Measurements from ENCODE around the gene POU3F3.

POU3F3 gene

DNA sequence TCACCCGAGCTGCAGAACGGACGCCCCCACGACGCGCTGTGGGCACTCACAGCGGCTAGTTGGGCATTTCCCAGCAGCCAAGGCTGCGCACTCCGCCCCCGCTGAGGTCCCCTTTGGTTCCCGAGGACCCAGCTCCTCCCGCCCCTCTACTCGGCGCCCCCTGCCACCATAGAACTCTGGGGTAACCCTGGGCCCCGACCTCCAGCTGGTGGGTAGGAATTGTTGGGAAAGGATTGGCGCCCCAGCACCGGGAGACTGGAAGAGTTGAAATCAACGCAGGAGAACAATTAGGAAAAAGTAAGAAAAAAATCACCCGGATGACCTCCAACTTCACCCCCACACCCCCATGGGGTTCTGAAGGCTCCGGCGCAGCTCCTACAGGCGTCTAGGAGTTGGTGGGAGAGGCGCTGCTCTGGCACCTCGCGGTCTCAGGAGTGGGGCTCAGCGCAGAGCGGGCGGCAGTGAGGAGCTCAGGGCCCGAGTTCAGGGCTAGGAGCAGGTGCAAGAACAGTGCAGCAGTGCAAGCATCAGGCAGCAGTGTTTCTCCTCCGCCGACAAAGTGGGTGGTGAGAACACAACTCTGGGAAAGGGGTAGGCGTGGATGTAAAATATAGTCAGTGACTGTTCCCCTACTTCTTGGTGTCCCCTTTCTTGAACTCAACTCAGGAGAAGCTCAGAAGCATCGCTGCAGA lies 14.0 kb downstream of the POU3F3 start:
- DNase-seq (ENCODE audit: low spot score) (no peak), ATAC-seq (ENCODE audit: low read depth) (no peak)
- H3K27ac ChIP-seq (ENCODE audit: poor library complexity, severe bottlenecking) = no peak overlapping the region
- H3K27me3 ChIP-seq (ENCODE audit: insufficient read depth, poor library complexity, severe bottlenecking) = peaks cover 100% of the 10 kb centered on the region
- TF ChIP-seq, protein P1, sequence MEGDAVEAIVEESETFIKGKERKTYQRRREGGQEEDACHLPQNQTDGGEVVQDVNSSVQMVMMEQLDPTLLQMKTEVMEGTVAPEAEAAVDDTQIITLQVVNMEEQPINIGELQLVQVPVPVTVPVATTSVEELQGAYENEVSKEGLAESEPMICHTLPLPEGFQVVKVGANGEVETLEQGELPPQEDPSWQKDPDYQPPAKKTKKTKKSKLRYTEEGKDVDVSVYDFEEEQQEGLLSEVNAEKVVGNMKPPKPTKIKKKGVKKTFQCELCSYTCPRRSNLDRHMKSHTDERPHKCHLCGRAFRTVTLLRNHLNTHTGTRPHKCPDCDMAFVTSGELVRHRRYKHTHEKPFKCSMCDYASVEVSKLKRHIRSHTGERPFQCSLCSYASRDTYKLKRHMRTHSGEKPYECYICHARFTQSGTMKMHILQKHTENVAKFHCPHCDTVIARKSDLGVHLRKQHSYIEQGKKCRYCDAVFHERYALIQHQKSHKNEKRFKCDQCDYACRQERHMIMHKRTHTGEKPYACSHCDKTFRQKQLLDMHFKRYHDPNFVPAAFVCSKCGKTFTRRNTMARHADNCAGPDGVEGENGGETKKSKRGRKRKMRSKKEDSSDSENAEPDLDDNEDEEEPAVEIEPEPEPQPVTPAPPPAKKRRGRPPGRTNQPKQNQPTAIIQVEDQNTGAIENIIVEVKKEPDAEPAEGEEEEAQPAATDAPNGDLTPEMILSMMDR (IDR thresholded peaks at IDR 0.05; ENCODE audit: poor library complexity, severe bottlenecking) = no peak
- H3K4me3 ChIP-seq (ENCODE audit: severe bottlenecking) = no peak overlapping the region
- no peaks in the 10 kb centered on the region for H3K36me3 ChIP-seq (ENCODE audit: low read depth)
- no peaks in the 10 kb centered on the region for H3K9me3 ChIP-seq (ENCODE audit: severe bottlenecking)
- H3K4me1 ChIP-seq (ENCODE audit: insufficient read depth, poor library complexity, severe bottlenecking) = no peaks in the 10 kb centered on the region

GRCh38 chr2:104868505-104868866 lies 14.6 kb downstream of the POU3F3 start:
- TF ChIP-seq, protein P1 (IDR thresholded peaks at IDR 0.05; ENCODE audit: poor library complexity, severe bottlenecking) = no peak
- H3K9me3 ChIP-seq (ENCODE audit: severe bottlenecking) = no peaks in the 10 kb centered on the region
- peaks cover 100% of the 10 kb centered on the region for H3K27me3 ChIP-seq (ENCODE audit: insufficient read depth, poor library complexity, severe bottlenecking)
- H3K4me3 ChIP-seq (ENCODE audit: severe bottlenecking) = no peak overlapping the region
- H3K27ac ChIP-seq (ENCODE audit: poor library complexity, severe bottlenecking) = no peak overlapping the region
- DNase-seq (ENCODE audit: low spot score) (no peak), ATAC-seq (ENCODE audit: low read depth) (no peak)
- H3K36me3 ChIP-seq (ENCODE audit: low read depth) = no peaks in the 10 kb centered on the region
- H3K4me1 ChIP-seq (ENCODE audit: insufficient read depth, poor library complexity, severe bottlenecking) = no peaks in the 10 kb centered on the region

- no peak for ATAC-seq (ENCODE audit: low read depth)
- H3K27me3 ChIP-seq (ENCODE audit: insufficient read depth, poor library complexity, severe bottlenecking) = peaks cover 100% of the 10 kb centered on the region
- H3K27ac ChIP-seq (ENCODE audit: poor library complexity, severe bottlenecking) = no peak overlapping the region
- DNase-seq (ENCODE audit: low spot score) = no peak
- no peaks in the 10 kb centered on the region for H3K36me3 ChIP-seq (ENCODE audit: low read depth)
- H3K4me3 ChIP-seq (ENCODE audit: severe bottlenecking) = no peak overlapping the region
- no peaks in the 10 kb centered on the region for H3K9me3 ChIP-seq (ENCODE audit: severe bottlenecking)
- H3K4me1 ChIP-seq (ENCODE audit: insufficient read depth, poor library complexity, severe bottlenecking) = no peaks in the 10 kb centered on the region
- TF ChIP-seq, protein P1 (IDR thresholded peaks at IDR 0.05; ENCODE audit: poor library complexity, severe bottlenecking) = no peak
Measured at GRCh38 chr2:104870100-104870975, 16.4 kb downstream of the POU3F3 start.

- ATAC-seq (ENCODE audit: low read depth) = no peak
Measured at GRCh38 chr2:104871649-104871971, 17.7 kb downstream of the POU3F3 start.

More at GRCh38 chr2:104871649-104871971, 17.7 kb downstream of the POU3F3 start:
- H3K4me3 ChIP-seq (ENCODE audit: severe bottlenecking) = no peak overlapping the region
- no peaks in the 10 kb centered on the region for H3K4me1 ChIP-seq (ENCODE audit: insufficient read depth, poor library complexity, severe bottlenecking)
- TF ChIP-seq, protein P1 (IDR thresholded peaks at IDR 0.05; ENCODE audit: poor library complexity, severe bottlenecking) = no peak
- no peaks in the 10 kb centered on the region for H3K9me3 ChIP-seq (ENCODE audit: severe bottlenecking)
- H3K27me3 ChIP-seq (ENCODE audit: insufficient read depth, poor library complexity, severe bottlenecking) = peaks cover 98% of the 10 kb centered on the region
- no peak for DNase-seq (ENCODE audit: low spot score)
- no peak overlapping the region for H3K27ac ChIP-seq (ENCODE audit: poor library complexity, severe bottlenecking)
- no peaks in the 10 kb centered on the region for H3K36me3 ChIP-seq (ENCODE audit: low read depth)
